HS-27A (cell line): Measurements from ENCODE around the gene CWC25.
A peak's percentile ranks its signal among the peaks of the same experiment; 100 is the strongest.
"Not testable (repeated sequence)": the region's sequence is repeated elsewhere in the genome, so short reads cannot be mapped to it uniquely, and the experiment has no call there.

Source experiments
- DNase-seq: peaks from one replicate; pipeline ENCODE4 v3.0.0-alpha.2; 2012; ENCODE audit warnings: low read depth, missing footprints

The CWC25 gene

GRCh38 chr17:38852771-38853291 is 27.7 kb upstream of the CWC25 start:
- no peak for DNase-seq

DNA sequence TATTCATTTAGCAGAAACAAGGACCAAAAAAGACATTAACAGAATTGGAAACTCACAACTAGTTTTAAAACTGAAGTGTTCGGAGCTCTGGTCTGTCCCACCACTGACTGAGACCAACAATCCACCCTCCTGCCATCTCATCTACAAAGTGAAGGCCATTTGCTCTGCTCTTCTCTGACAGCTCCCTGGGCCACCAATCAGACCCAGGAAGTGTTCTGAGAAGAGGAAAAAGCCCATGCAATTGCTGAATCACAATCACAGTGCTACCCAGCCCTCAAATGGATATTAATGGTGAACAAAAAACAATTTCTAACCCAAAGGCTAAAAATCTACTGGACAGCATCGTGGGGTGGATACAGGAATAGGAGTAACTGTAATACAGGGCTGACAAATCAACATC is 26.3 kb upstream of the CWC25 start:
- DNase-seq = no peak

DNA sequence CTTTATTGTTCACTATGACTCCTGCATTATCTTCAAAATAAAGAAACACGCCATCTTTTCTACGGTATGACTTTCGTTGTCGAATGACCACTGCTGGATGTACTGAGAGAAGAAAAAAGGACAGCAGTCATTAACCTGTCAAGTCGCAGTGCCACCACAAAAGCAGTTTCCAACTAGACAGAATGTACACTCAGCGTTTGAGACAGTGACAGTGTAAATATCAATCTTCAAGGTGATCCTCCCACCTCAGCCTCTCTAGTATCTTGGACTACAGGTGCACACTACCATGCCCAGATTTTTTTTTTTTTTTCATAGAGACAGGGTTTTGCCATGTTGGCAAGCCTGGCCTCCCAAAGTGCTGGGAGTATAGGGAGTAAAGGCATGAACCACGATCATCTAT is 25.3 kb upstream of the CWC25 start:
- DNase-seq = no peak

DNA sequence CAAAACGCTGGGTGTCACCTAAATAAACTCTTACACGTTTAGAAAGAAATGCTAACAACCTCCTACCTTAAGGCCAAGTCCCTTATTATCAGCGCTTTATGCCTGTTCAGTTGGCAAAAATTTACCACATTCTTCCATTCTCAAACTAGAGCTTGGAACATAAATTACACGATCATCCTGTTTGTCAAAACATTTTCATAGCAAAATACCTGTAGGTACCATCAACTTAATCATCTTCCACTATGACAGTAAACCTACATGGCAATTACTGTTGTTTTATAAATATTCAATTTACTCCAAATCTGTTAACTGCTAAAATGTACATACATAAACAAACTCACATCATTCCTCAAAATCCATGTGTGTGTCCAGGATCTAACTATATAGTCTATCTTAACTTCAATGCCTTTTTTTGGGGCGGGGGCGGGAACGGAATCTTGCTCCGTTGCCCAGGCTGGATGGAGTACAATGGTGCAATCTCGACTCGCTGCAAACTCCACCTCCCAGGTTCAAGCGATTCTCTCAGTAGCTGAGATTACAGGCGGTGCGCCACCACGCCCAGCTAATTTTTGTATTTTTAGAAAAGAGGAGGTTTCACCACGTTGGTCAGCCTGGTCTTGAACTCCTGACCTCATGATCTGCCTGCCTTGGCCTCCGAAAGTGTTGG is 24.0 kb upstream of the CWC25 start:
- no peak for DNase-seq

DNA sequence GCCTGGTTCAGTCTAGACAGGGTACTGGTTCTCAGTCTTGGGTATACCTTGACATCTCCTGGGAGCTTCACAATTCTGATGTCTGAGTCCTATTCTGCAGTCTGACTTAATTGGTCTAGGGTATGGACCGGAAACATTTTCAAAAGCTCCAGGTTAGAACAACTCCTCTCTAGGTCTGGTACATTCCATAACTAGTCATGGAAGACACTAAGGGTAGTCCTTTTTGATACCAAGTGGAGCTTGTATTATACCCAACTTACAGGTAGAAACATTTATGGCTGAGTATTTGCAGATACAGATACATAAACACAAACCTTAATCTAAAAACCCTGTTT is 23.4 kb upstream of the CWC25 start:
- no peak for DNase-seq

GRCh38 chr17:38844261-38844757 is 19.2 kb upstream of the CWC25 start:
- no peak for DNase-seq

GRCh38 chr17:38825762-38826247 is 684 bp upstream of the CWC25 start:
- DNase-seq = no peak

DNA sequence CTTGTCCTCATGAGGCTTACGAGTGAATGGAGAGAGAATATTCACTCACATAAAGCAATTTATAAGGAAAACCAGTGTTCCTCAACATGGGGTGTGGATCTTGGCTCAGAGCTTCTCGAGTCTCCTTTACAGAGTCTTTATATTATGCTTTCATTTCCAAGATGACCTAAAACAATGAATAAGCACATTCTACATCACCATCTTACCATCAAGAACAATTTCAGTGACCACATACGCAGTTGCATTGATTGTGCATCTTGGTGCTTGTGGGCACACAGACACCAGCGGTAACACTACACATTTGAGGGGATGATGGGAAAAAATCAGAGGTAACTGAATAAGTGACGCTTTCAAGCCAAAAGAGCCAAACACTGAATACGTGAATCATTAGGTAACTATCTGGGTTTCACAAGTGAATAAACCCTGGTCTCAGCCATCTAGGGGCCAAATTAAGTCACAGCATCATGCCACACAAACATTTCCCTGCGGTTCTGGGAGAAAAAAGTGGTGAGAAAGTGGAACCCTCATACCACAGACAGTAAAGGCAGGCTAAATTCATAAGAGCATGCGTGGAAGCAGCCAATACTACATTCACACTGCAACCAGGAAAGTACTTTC is 9.4 kb downstream of the CWC25 start:
- DNase-seq = no peak

GRCh38 chr17:38809828-38810227 is 15.3 kb downstream of the CWC25 start:
- DNase-seq = no peak

DNA sequence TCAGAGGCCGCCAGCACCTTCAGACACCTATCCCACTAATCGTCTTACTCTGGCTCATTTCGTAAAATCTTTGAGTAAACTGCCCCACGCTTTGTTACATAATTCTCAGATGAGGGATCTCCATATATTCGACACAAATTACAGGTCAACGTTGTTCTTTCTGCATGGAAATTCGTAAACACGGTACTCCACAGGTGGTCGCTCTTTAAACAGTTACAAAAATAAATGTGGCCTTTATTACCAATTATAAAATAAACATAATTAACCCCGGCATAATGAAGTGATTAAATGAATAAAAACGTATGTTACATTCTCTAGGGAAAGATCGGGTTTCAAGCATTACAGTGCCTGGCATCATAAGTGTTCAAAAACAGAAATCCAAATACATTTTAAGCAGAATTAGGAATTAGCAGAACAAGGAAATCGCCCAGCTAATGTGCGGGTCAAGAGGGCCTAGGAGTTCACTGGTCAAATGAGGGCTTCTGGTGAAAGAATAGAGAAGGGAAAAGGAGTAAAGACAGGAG is 24.8 kb downstream of the CWC25 start:
- DNase-seq = no peak

GRCh38 chr17:38799501-38800236 is 25.5 kb downstream of the CWC25 start, which contains the start of gene PIP4K2B:
PIP4K2B (minus strand) TSS chr17:38799556; CDS start chr17:38799424, 132 bp downstream.
- peak; percentile 79 for DNase-seq

DNA sequence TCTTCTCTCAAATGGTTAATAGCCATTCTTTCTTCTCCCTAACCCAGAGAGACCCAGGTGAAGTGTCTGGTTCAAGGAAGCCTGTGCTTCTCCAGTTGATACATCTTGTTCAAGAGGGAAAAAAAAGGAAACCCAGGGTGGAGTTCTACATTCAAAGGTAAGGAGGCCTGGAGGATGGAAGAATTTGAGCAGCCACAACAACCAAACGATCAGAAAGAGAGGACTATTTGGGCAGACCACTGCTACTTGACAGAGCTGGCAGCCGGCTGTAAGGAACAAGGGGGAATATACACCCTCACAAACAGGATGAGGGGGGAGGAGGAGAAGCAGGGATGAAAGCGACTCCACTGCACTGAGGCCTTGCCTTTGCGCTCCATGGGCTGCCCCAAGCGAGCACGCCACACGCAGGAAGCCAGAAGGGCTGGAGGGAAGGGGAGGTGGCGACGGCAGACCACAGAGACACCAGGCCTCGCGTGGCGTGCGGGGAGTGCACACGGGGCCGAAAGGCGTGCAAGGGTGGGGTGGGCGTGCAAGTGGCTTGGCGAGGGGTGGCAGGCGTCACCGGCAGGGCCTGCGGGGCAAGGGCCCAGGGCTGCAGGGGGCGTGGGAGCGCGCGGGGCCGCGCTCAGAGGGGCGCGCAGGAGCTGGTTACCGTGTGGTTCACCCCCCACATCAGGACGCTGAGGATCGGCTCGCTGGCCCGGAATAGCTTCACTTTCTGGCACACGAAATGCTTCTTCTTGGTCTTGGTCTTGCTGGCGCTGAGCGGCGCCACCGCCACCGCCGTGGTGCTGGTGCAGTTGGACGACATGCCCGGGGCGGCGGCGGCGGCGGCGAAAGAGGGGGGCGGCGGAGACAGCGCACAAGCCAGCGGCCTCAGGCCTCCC is 26.3 kb downstream of the CWC25 start:
- DNase-seq = no peak

- DNase-seq = no peak
Observed at GRCh38 chr17:38797828-38798227, 27.3 kb downstream of the CWC25 start.

GRCh38 chr17:38797158-38797490 is 28.0 kb downstream of the CWC25 start:
- no peak for DNase-seq

GRCh38 chr17:38796451-38797157 is 28.5 kb downstream of the CWC25 start:
- no peak for DNase-seq

DNA sequence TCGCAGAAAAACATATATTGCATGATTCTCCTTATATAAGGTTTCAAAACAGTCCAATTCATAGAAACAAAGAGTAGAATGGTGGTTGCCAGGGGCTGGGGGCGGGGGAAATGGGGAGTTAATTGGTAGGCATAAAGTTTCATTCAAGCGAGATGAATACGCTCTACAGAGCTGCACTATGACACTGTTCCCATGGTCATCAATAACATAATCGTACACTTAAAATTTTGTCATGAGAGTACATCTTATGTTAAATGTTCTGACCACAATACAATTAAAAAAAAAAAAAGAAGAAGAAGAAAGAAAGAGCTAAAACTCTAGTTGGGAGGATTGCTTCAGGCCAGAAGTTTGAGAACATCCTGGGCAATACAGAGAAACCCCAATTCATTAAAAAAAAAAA is 30.9 kb downstream of the CWC25 start:
- no peak for DNase-seq

- DNase-seq = no peak
Observed at GRCh38 chr17:38791162-38791561, 34.0 kb downstream of the CWC25 start.

- DNase-seq = not testable (repeated sequence)
Observed at GRCh38 chr17:38790148-38790707, 34.9 kb downstream of the CWC25 start.

- no peak for DNase-seq
Observed at GRCh38 chr17:38789185-38789584, 35.9 kb downstream of the CWC25 start.

GRCh38 chr17:38787999-38788398 is 37.1 kb downstream of the CWC25 start:
- not testable (repeated sequence) for DNase-seq

DNA sequence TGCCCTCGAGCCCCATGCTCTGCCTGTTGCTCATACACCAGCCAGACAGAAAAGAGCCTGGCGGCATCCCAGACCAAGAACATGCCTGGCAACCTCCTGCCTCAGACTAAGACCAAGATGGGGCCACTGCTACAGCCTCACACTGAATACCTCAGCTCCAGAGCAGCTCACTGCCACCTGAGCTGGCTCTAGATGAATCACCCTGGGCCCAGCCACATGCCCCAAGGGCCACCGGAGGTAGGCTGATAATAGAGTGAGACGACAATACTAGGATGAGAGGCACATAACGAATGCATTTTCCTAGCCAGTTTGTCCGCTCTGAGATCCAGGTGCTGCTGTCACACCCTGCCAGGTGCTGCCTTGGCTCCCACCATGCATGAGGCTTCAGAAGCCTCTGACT is 38.7 kb downstream of the CWC25 start:
- no peak for DNase-seq
